Natural killer cell treated with Interleukin-12 subunit alpha and Interleukin-12 subunit beta and Interleukin-15 and Interleukin-18, amount 100 ng/mL, for 72 hours (primary cell): Measurements from ENCODE around the gene SEMA3E. TPM values are rescaled to one million over a fixed set of nuclear protein-coding genes. Genes with fewer than 3 reads are reported as not detected.

Experiments used
- ATAC-seq, 2 donors: fragments of 150-1000 bp; cut with Tn5 transposase in 1 of 2; sonication (Bioruptor Pico), chemical (Tn5 transposase) in 1 of 2; 2 replicates each; pipeline ENCODE4 v1.10.0; 2021
- DNase-seq: peaks from one replicate; pipeline ENCODE4 v3.0.0; 2022; ENCODE audit warnings: low spot score
- H3K27ac Mint-ChIP-seq, 2 donors: 1 replicate in 1 of 2; 2 replicates in 1 of 2; pipeline ENCODE4 v1.8.0; 2022; ENCODE audit warnings: mixed read lengths in 2 of 2, mild to moderate bottlenecking in 1 of 2, moderate library complexity in 1 of 2
- H3K27me3 Mint-ChIP-seq, 2 donors: 1 replicate in 1 of 2; 2 replicates in 1 of 2; pipeline ENCODE4 v1.8.0; 2022; ENCODE audit warnings: mixed read lengths in 2 of 2
- H3K36me3 Mint-ChIP-seq: one replicate; pipeline ENCODE4 v1.8.0; 2022; ENCODE audit warnings: mixed read lengths
- H3K4me1 Mint-ChIP-seq, 2 donors: 1 replicate in 1 of 2; 2 replicates in 1 of 2; pipeline ENCODE4 v1.8.0; 2022; ENCODE audit warnings: low read depth in 2 of 2, mixed read lengths in 2 of 2, mild to moderate bottlenecking in 1 of 2
- H3K4me3 Mint-ChIP-seq: one replicate; pipeline ENCODE4 v1.8.0; 2022; ENCODE audit warnings: mixed read lengths
- H3K9me3 Mint-ChIP-seq: 2 replicates; pipeline ENCODE4 v1.8.0; 2022; ENCODE audit warnings: mixed read lengths
- total RNA-seq, 2 donors: library from RNA; stranded (reverse); gene quantifications; one replicate each; pipeline ENCODE4 v1.2.3, GENCODE V29; 2022

Gene SEMA3E
- total RNA-seq, 2 donors from 2014 or later, result not detected

DNA sequence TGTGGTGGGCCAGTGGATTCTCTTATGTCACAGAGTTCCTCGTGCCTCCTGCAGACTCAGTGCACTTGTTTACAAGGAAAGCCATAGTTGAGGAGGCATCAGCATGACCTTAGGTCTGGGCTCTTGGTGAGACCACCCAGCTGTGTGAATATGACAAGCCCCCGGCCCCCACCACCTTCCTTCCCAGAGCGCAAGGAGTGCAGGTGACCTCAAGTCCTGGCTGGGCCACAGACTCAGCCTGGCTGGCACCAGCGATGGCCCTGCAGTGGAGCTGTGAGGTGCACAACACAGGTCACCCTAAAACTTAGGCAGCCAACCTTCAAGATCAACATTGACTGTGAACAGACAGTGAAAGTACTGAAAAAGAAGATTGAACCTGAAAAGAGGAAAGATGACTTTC, 14.2 kb upstream of the SEMA3E start:
- no peak overlapping the region for H3K27ac Mint-ChIP-seq
- DNase-seq, result no peak

GRCh38 chr7:83658126-83658525, 9.2 kb upstream of the SEMA3E start:
- ATAC-seq, result no peak
- Mint-ChIP-seq H3K36me3 (peaks cover 10% of the 10 kb centered on the region), H3K4me3 (no peak overlapping the region), H3K27ac (no peak overlapping the region), H3K9me3 (peaks cover 19% of the 10 kb centered on the region), H3K4me1 (no peaks in the 10 kb centered on the region), H3K27me3 (no peaks in the 10 kb centered on the region)
- DNase-seq, result no peak

More for the DNA sequence above, 14.2 kb upstream of the SEMA3E start:
- no peak for ATAC-seq
- peaks cover 10% of the 10 kb centered on the region for H3K36me3 Mint-ChIP-seq
- H3K4me3 Mint-ChIP-seq, result no peak overlapping the region
- H3K4me1 Mint-ChIP-seq, result no peaks in the 10 kb centered on the region
- no peaks in the 10 kb centered on the region for H3K27me3 Mint-ChIP-seq
- H3K9me3 Mint-ChIP-seq, result peaks cover 31% of the 10 kb centered on the region

GRCh38 chr7:83655951-83656556, 7.1 kb upstream of the SEMA3E start:
- no peaks in the 10 kb centered on the region for H3K4me1 Mint-ChIP-seq
- H3K9me3 Mint-ChIP-seq, result peaks cover 12% of the 10 kb centered on the region
- H3K27ac Mint-ChIP-seq, result no peak overlapping the region
- no peak overlapping the region for H3K4me3 Mint-ChIP-seq
- H3K36me3 Mint-ChIP-seq, result peaks cover 6% of the 10 kb centered on the region
- DNase-seq (no peak), ATAC-seq (no peak)
- no peaks in the 10 kb centered on the region for H3K27me3 Mint-ChIP-seq

DNA sequence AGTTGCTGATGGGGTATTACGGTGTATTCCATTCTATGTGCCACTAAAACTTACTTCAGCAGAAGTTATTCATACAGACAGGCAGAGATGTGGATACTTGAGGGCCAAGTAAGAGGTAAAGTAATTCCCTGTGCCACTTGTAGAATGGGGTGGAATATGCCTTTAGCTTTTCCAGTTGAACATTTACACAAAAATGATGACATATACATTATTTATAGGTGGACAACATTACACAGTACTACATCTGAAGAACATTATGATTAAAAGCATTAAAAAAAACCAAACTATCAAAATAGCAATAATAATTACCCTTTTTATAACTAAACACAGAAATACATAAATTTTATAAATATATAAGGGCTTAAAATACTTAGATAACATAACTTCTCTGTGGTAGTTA, 3.5 kb upstream of the SEMA3E start:
- Mint-ChIP-seq H3K4me1 (no peaks in the 10 kb centered on the region), H3K36me3 (no peaks in the 10 kb centered on the region), H3K27me3 (peaks cover 0 to 3% of the 10 kb centered on the region in 2 donors), H3K4me3 (no peak overlapping the region), H3K9me3 (peaks cover 2% of the 10 kb centered on the region), H3K27ac (no peak overlapping the region)
- ATAC-seq (no peak), DNase-seq (no peak)

DNA sequence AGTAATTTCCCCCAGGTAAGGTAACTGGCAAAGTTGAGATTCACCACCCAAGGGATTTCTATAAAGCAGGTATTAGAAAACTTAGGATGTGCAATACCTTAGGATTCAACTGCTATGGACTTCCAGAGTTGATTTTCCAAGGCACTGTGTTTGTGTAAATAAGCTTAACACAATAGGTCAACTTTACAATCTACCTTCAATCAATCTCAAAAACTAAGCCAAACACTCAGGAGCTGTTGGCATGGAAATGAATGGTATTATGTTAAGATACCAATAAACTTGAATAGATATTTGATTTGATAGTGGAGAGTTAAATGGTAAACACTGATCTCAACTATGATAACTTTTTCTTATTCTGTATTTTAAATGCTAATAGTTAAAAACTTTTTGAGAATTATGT, 762 bp upstream of the SEMA3E start:
- H3K9me3 Mint-ChIP-seq, result peaks cover 5% of the 10 kb centered on the region
- DNase-seq (no peak), ATAC-seq (no peak)

GRCh38 chr7:83646027-83646426, 2.9 kb downstream of the SEMA3E start:
- no peaks in the 10 kb centered on the region for H3K36me3 Mint-ChIP-seq
- ATAC-seq (no peak), DNase-seq (no peak)
- peaks cover 0 to 3% of the 10 kb centered on the region in 2 donors for H3K27me3 Mint-ChIP-seq
- no peaks in the 10 kb centered on the region for H3K4me1 Mint-ChIP-seq
- no peak overlapping the region for H3K27ac Mint-ChIP-seq
- H3K9me3 Mint-ChIP-seq, result peaks cover 6% of the 10 kb centered on the region
- no peak overlapping the region for H3K4me3 Mint-ChIP-seq

More for the DNA sequence above, 762 bp upstream of the SEMA3E start:
- no peaks in the 10 kb centered on the region for H3K36me3 Mint-ChIP-seq
- no peak overlapping the region for H3K27ac Mint-ChIP-seq
- no peaks in the 10 kb centered on the region for H3K4me1 Mint-ChIP-seq
- peaks cover 0 to 3% of the 10 kb centered on the region in 2 donors for H3K27me3 Mint-ChIP-seq
- H3K4me3 Mint-ChIP-seq, result no peak overlapping the region

- DNase-seq (no peak), ATAC-seq (no peak)
- Mint-ChIP-seq H3K36me3 (no peaks in the 10 kb centered on the region), H3K4me3 (no peak overlapping the region), H3K27me3 (no peaks in the 10 kb centered on the region), H3K27ac (no peak overlapping the region), H3K4me1 (no peaks in the 10 kb centered on the region), H3K9me3 (peaks cover 3% of the 10 kb centered on the region)
Observed at GRCh38 chr7:83643739-83644138, 5.2 kb downstream of the SEMA3E start.

DNA sequence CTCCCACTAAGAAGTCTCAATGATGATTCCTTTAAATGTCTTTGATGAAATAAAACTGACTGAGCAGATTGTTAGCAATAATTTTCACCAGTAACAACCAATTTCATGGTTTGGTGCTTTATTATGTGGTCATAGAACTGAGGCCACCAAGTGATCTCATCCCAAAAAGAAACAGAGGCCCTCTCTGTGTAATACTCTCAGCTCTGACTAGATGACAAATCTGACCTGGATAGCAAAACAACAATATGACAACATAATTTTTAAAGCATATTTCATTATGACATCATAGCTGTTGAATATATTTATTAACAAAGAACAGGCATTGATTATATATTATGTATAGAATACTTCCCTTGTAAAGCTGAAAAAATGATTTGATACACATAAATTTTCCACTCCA, 5.9 kb downstream of the SEMA3E start:
- DNase-seq (no peak), ATAC-seq (no peak)
- no peak overlapping the region for H3K27ac Mint-ChIP-seq
- no peaks in the 10 kb centered on the region for H3K36me3 Mint-ChIP-seq
- H3K27me3 Mint-ChIP-seq, result no peaks in the 10 kb centered on the region
- no peak overlapping the region for H3K4me3 Mint-ChIP-seq
- H3K9me3 Mint-ChIP-seq, result peaks cover 3% of the 10 kb centered on the region
- H3K4me1 Mint-ChIP-seq, result no peaks in the 10 kb centered on the region

GRCh38 chr7:83640731-83641537, 8.0 kb downstream of the SEMA3E start:
- DNase-seq, result no peak
- H3K4me1 Mint-ChIP-seq, result no peaks in the 10 kb centered on the region
- H3K36me3 Mint-ChIP-seq, result no peaks in the 10 kb centered on the region
- no peak overlapping the region for H3K4me3 Mint-ChIP-seq
- H3K9me3 Mint-ChIP-seq, result peaks cover 3% of the 10 kb centered on the region
- no peaks in the 10 kb centered on the region for H3K27me3 Mint-ChIP-seq
- ATAC-seq, result no peak
- no peak overlapping the region for H3K27ac Mint-ChIP-seq

DNA sequence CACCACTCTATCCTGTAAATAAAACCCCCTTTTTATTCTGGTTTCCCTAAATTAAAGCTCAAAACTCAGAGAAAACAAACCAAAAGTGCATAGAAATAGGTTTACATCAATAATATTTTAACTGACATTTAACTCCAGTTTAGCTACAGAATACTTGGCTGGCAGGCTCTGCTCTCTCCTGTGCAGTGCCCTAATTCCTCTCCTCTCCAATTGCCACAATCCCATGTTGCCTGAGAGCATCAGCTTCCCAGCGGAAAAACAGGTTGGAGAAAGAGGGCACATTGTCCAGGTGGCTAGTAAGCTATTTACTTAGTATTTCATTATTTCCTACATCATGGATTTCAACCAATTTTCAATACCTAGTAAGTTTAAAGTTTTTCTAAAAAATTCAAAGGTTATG, 8.7 kb downstream of the SEMA3E start:
- H3K9me3 Mint-ChIP-seq, result peaks cover 3% of the 10 kb centered on the region
- no peaks in the 10 kb centered on the region for H3K36me3 Mint-ChIP-seq
- no peak overlapping the region for H3K4me3 Mint-ChIP-seq
- H3K27me3 Mint-ChIP-seq, result no peaks in the 10 kb centered on the region
- DNase-seq (no peak), ATAC-seq (no peak)
- no peaks in the 10 kb centered on the region for H3K4me1 Mint-ChIP-seq
- H3K27ac Mint-ChIP-seq, result no peak overlapping the region

DNA sequence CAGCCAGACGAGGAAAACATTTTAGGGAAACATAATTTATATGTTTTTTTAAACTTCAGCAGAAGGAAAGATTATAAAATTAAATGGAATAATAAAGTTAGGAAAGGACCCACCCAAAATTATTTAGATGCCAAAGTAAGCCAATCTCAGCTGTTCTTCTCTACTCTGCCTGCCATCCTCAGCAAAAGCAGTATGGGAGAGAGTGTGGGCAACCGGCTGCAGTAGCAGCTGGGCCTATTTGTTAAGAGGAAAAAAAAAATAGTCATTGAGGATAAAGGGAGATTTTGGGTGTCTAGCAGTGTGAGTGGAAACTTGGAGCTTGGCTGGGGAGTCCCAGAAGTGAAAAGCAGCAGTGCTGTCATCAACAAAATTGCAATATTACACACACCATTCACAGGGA, 15.4 kb downstream of the SEMA3E start:
- H3K9me3 Mint-ChIP-seq, result peaks cover 9% of the 10 kb centered on the region

GRCh38 chr7:83629117-83629880, 19.6 kb downstream of the SEMA3E start:
- H3K27me3 Mint-ChIP-seq, result no peaks in the 10 kb centered on the region
- H3K4me1 Mint-ChIP-seq, result no peaks in the 10 kb centered on the region
- H3K9me3 Mint-ChIP-seq, result peaks cover 27% of the 10 kb centered on the region
- H3K4me3 Mint-ChIP-seq, result no peak overlapping the region
- no peak for DNase-seq
- H3K36me3 Mint-ChIP-seq, result peaks cover 16% of the 10 kb centered on the region
- H3K27ac Mint-ChIP-seq, result no peak overlapping the region
- no peak for ATAC-seq

More for the DNA sequence above, 15.4 kb downstream of the SEMA3E start:
- ATAC-seq, result no peak
- H3K4me3 Mint-ChIP-seq, result no peak overlapping the region
- H3K27me3 Mint-ChIP-seq, result no peaks in the 10 kb centered on the region
- no peak for DNase-seq
- H3K4me1 Mint-ChIP-seq, result no peaks in the 10 kb centered on the region
- H3K27ac Mint-ChIP-seq, result no peak overlapping the region
- H3K36me3 Mint-ChIP-seq, result peaks cover 2% of the 10 kb centered on the region

DNA sequence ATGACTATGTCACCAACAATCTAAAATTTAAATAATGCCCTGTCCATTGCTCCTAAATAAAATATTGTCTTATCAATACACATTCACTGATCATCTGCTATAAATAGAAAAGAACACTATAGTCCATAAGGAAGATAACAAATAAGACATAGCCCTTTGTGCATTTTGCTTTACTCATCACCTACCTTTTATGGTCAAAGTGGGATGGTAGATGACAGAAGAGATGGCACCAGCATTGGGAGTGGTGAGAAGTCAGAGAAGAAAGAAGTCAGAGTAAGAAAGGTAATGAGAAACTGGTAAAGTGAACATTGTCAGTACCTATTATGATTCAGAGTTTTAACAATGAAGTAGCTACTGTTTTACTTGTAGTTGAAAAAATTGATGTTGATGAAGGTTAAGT, 31.1 kb downstream of the SEMA3E start:
- Mint-ChIP-seq H3K9me3 (peaks cover 17% of the 10 kb centered on the region), H3K4me3 (no peak overlapping the region), H3K27me3 (no peaks in the 10 kb centered on the region), H3K36me3 (no peaks in the 10 kb centered on the region), H3K4me1 (no peaks in the 10 kb centered on the region), H3K27ac (no peak overlapping the region)
- ATAC-seq (no peak), DNase-seq (no peak)

GRCh38 chr7:83614112-83614511, 34.8 kb downstream of the SEMA3E start:
- peaks cover 12% of the 10 kb centered on the region for H3K9me3 Mint-ChIP-seq
- no peak overlapping the region for H3K4me3 Mint-ChIP-seq
- H3K36me3 Mint-ChIP-seq, result no peaks in the 10 kb centered on the region
- H3K27me3 Mint-ChIP-seq, result no peaks in the 10 kb centered on the region
- no peak for ATAC-seq
- DNase-seq, result no peak
- no peak overlapping the region for H3K27ac Mint-ChIP-seq
- no peaks in the 10 kb centered on the region for H3K4me1 Mint-ChIP-seq
